Measurements from ENCODE around the gene RHPN2.

- TF ChIP-seq CREB1 (IDR thresholded peaks at IDR 0.05) (no peak), NRF1 (IDR thresholded peaks at IDR 0.05; ENCODE audit: low read depth, low read length) (no peak), RAD21 (IDR thresholded peaks at IDR 0.05 in 1 of 2, conservative IDR thresholded peaks at IDR 0.05 in 1 of 2; ENCODE audit: low read depth in 2 of 2, low read length in 2 of 2) (no peak), HDAC2 (IDR thresholded peaks at IDR 0.05; ENCODE audit: borderline replicate concordance in 1 of 2, low read depth in 2 of 2, low read length in 2 of 2) (no peak), CTCF (IDR thresholded peaks at IDR 0.05; ENCODE audit: control extremely low read depth in 1 of 3, insufficient read depth in 1 of 3, low read depth in 1 of 3, low read length in 3 of 3) (no peak), MAX (IDR thresholded peaks at IDR 0.05) (no peak), EGR1 (IDR thresholded peaks at IDR 0.05; ENCODE audit: borderline replicate concordance, low read depth, low read length) (no peak)
These were observed 1.3 kb downstream of the RHPN2 start for GRCh38 chr19:33063356-33063752.
